ENCODE data around the gene ATPAF1.

ATPAF1 gene

DNA sequence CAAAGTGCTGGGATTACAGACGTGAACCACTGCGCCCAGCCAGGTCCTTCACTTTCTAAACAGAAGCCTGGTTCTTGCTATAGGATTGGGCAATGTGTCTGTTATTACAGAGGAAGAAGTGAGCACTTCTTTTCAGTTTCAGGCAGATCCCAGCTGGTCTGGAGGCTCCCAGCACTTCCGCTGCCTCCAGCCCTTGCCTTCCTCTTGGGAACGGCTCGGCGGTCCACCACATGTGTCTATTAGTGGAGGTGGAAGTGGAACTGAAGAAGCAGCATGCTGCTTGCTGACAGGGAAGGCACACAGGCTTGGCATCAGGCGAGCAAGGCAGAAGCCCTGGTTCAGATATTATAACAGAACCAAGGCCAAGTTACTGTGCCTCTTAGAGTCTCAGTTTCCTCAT is 81.1 kb downstream of the ATPAF1 start:
- no peak for DNase-seq (ENCODE audit: low read depth)

DNA sequence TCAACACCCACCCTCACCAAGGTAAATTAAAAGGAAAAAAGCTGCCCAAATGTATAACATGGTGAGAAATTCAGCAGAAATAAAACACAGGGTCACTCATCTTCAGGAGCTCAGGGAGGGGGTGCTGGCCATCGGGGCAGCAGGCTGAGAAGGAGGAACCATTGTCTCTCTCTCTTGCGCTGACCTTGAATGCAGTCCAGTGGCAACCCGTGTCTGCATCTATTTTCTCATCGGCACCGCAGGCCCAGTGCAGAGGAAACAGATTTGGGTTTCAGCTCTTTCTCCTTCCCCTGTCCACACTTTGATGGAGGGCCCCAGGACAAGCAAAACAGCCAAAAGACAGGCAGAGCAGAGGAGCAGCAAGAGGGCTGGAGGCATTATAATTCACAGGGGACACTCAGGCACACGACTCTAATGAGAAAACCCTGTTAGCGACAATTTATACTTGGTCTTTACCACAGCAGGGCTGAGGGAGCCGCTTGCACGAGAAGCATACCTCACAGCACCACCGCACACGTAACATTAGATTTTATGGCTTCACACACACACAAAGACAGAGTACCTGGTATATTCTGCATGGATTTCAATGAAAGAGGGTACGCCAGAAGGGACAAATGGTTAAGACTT is 82.7 kb downstream of the ATPAF1 start:
- DNase-seq (ENCODE audit: low read depth), result no peak

DNA sequence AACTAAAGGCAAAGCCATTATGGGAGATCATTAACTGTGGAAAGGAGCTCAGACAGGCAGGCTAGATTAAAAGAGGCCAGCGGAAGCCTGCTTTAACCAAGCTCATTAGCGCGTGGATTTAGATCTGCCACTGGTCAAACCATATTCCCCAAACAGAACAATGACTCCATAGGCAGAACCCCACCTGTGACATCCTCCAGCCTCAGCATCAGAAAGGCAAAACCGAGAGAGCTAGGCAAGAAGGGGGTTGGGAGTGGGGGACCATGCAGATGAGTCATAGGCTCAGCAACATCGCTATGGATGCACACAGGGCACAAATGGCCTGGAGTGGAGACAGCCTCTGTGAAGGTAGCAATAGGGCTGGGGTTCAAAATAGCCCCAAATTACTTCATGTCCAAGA is 84.7 kb downstream of the ATPAF1 start:
- no peak for DNase-seq (ENCODE audit: low read depth)

DNA sequence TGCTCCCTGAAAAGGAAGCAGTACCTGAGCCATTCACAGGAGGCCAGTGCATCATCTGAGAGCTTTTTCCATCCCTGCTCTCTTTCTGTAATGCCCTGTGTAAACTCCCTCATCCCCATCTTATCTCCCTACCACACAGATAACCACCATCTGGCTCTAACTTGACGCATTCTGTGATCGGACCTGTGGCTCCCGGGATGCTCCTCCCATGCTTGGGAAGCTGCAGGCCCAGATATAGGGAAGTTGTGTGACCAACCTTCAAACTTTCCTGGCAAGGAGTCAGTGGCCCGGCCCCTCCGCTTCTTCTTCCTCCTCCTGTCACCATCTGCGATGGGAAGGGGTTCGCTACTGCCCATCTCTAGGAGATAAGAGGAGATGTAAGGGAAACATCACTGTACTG is 85.2 kb downstream of the ATPAF1 start:
- DNase-seq (ENCODE audit: low read depth), result no peak

All from stimulated activated CD8-positive, alpha-beta memory T cell treated with anti-CD3 and anti-CD28 coated beads, Interleukin-12 subunit alpha, Interleukin-12 subunit beta, amount 100 ng/mL, for 1 hour (primary cell).